IPS DF 19.7 (cell line): ENCODE data around the gene DKK2.

Experiments
- DNase-seq: peaks from one replicate; pipeline ENCODE4 v3.0.0-alpha.2; 2013; ENCODE audit warnings: low read depth, low spot score

The DKK2 gene

GRCh38 chr4:107035819-107036583 lies at the start of gene DKK2:
Gene DKK2 (minus strand): TSS chr4:107036313. CDS start chr4:107035591, 722 bp downstream.
- DNase-seq = no peak

- no peak for DNase-seq
These were observed 41.1 kb upstream of the DKK2 start for GRCh38 chr4:107077192-107077591.

- no peak for DNase-seq
These were observed 37.0 kb upstream of the DKK2 start for GRCh38 chr4:107072836-107073736.

- no peak for DNase-seq
These were observed 35.0 kb upstream of the DKK2 start for GRCh38 chr4:107071108-107071507.

GRCh38 chr4:107069049-107069448 lies 32.9 kb upstream of the DKK2 start:
- DNase-seq = no peak

GRCh38 chr4:107068116-107068515 lies 32.0 kb upstream of the DKK2 start:
- no peak for DNase-seq

- DNase-seq = no peak
These were observed 30.5 kb upstream of the DKK2 start for GRCh38 chr4:107066621-107067020.

GRCh38 chr4:107065201-107065600 lies 29.1 kb upstream of the DKK2 start:
- no peak for DNase-seq

GRCh38 chr4:107060388-107060787 lies 24.3 kb upstream of the DKK2 start:
- no peak for DNase-seq

- no peak for DNase-seq
These were observed 22.7 kb upstream of the DKK2 start for GRCh38 chr4:107058828-107059227.

- DNase-seq = no peak
These were observed 14.5 kb upstream of the DKK2 start for GRCh38 chr4:107050525-107051135.

GRCh38 chr4:107046261-107046660 lies 10.1 kb upstream of the DKK2 start:
- DNase-seq = no peak

- DNase-seq = no peak
These were observed 8.1 kb upstream of the DKK2 start for GRCh38 chr4:107044170-107044569.

GRCh38 chr4:107037199-107037584 lies 1.1 kb upstream of the DKK2 start:
- DNase-seq = no peak

GRCh38 chr4:107036584-107037198 lies 578 bp upstream of the DKK2 start:
- DNase-seq = no peak

GRCh38 chr4:107034996-107035818 lies 906 bp downstream of the DKK2 start:
- no peak for DNase-seq

GRCh38 chr4:107034091-107034995 lies 1.8 kb downstream of the DKK2 start:
- DNase-seq = no peak

- DNase-seq = no peak
These were observed 8.7 kb downstream of the DKK2 start for GRCh38 chr4:107027379-107027778.

GRCh38 chr4:107018344-107018735 lies 17.8 kb downstream of the DKK2 start:
- DNase-seq = no peak
